Measurements from ENCODE around the gene CLCA4.

- TF ChIP-seq ZNF138 (tag by site-specific recombination; IDR thresholded peaks at IDR 0.05; ENCODE audit: borderline replicate concordance): no peak
- TF ChIP-seq ZNF114 (tag by site-specific recombination; IDR thresholded peaks at IDR 0.05): no peak
- no peak for TF ChIP-seq ZNF19 (tag by site-specific recombination; IDR thresholded peaks at IDR 0.05; ENCODE audit: low read depth)
- TF ChIP-seq, protein P1, sequence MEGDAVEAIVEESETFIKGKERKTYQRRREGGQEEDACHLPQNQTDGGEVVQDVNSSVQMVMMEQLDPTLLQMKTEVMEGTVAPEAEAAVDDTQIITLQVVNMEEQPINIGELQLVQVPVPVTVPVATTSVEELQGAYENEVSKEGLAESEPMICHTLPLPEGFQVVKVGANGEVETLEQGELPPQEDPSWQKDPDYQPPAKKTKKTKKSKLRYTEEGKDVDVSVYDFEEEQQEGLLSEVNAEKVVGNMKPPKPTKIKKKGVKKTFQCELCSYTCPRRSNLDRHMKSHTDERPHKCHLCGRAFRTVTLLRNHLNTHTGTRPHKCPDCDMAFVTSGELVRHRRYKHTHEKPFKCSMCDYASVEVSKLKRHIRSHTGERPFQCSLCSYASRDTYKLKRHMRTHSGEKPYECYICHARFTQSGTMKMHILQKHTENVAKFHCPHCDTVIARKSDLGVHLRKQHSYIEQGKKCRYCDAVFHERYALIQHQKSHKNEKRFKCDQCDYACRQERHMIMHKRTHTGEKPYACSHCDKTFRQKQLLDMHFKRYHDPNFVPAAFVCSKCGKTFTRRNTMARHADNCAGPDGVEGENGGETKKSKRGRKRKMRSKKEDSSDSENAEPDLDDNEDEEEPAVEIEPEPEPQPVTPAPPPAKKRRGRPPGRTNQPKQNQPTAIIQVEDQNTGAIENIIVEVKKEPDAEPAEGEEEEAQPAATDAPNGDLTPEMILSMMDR (tag by site-specific recombination; IDR thresholded peaks at IDR 0.05): no peak
- no peak for TF ChIP-seq ZNF311 (tag by site-specific recombination; IDR thresholded peaks at IDR 0.05; ENCODE audit: borderline replicate concordance)
- TF ChIP-seq, protein P2, sequence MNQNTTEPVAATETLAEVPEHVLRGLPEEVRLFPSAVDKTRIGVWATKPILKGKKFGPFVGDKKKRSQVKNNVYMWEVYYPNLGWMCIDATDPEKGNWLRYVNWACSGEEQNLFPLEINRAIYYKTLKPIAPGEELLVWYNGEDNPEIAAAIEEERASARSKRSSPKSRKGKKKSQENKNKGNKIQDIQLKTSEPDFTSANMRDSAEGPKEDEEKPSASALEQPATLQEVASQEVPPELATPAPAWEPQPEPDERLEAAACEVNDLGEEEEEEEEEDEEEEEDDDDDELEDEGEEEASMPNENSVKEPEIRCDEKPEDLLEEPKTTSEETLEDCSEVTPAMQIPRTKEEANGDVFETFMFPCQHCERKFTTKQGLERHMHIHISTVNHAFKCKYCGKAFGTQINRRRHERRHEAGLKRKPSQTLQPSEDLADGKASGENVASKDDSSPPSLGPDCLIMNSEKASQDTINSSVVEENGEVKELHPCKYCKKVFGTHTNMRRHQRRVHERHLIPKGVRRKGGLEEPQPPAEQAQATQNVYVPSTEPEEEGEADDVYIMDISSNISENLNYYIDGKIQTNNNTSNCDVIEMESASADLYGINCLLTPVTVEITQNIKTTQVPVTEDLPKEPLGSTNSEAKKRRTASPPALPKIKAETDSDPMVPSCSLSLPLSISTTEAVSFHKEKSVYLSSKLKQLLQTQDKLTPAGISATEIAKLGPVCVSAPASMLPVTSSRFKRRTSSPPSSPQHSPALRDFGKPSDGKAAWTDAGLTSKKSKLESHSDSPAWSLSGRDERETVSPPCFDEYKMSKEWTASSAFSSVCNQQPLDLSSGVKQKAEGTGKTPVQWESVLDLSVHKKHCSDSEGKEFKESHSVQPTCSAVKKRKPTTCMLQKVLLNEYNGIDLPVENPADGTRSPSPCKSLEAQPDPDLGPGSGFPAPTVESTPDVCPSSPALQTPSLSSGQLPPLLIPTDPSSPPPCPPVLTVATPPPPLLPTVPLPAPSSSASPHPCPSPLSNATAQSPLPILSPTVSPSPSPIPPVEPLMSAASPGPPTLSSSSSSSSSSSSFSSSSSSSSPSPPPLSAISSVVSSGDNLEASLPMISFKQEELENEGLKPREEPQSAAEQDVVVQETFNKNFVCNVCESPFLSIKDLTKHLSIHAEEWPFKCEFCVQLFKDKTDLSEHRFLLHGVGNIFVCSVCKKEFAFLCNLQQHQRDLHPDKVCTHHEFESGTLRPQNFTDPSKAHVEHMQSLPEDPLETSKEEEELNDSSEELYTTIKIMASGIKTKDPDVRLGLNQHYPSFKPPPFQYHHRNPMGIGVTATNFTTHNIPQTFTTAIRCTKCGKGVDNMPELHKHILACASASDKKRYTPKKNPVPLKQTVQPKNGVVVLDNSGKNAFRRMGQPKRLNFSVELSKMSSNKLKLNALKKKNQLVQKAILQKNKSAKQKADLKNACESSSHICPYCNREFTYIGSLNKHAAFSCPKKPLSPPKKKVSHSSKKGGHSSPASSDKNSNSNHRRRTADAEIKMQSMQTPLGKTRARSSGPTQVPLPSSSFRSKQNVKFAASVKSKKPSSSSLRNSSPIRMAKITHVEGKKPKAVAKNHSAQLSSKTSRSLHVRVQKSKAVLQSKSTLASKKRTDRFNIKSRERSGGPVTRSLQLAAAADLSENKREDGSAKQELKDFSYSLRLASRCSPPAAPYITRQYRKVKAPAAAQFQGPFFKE (tag by site-specific recombination; IDR thresholded peaks at IDR 0.05; ENCODE audit: borderline replicate concordance): no peak
- no peak for TF ChIP-seq ZNF776 (tag by site-specific recombination; IDR thresholded peaks at IDR 0.05; ENCODE audit: borderline replicate concordance)
- TF ChIP-seq, protein P3, sequence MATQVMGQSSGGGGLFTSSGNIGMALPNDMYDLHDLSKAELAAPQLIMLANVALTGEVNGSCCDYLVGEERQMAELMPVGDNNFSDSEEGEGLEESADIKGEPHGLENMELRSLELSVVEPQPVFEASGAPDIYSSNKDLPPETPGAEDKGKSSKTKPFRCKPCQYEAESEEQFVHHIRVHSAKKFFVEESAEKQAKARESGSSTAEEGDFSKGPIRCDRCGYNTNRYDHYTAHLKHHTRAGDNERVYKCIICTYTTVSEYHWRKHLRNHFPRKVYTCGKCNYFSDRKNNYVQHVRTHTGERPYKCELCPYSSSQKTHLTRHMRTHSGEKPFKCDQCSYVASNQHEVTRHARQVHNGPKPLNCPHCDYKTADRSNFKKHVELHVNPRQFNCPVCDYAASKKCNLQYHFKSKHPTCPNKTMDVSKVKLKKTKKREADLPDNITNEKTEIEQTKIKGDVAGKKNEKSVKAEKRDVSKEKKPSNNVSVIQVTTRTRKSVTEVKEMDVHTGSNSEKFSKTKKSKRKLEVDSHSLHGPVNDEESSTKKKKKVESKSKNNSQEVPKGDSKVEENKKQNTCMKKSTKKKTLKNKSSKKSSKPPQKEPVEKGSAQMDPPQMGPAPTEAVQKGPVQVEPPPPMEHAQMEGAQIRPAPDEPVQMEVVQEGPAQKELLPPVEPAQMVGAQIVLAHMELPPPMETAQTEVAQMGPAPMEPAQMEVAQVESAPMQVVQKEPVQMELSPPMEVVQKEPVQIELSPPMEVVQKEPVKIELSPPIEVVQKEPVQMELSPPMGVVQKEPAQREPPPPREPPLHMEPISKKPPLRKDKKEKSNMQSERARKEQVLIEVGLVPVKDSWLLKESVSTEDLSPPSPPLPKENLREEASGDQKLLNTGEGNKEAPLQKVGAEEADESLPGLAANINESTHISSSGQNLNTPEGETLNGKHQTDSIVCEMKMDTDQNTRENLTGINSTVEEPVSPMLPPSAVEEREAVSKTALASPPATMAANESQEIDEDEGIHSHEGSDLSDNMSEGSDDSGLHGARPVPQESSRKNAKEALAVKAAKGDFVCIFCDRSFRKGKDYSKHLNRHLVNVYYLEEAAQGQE (tag by site-specific recombination; IDR thresholded peaks at IDR 0.05): no peak
- no peak for TF ChIP-seq ZNF16 (tag by site-specific recombination; IDR thresholded peaks at IDR 0.05; ENCODE audit: low read depth)
- TF ChIP-seq INSM2 (tag by site-specific recombination; IDR thresholded peaks at IDR 0.05): no peak
- TF ChIP-seq ZNF341 (tag by site-specific recombination; IDR thresholded peaks at IDR 0.05; ENCODE audit: low read depth): no peak
- no peak for TF ChIP-seq ZNF473 (tag by site-specific recombination; IDR thresholded peaks at IDR 0.05)
- no peak for TF ChIP-seq ZNF433 (tag by site-specific recombination; IDR thresholded peaks at IDR 0.05; ENCODE audit: low read depth)
- no peak for TF ChIP-seq MZF1 (tag by site-specific recombination; IDR thresholded peaks at IDR 0.05; ENCODE audit: borderline replicate concordance)
These were observed 17.0 kb downstream of the CLCA4 start for GRCh38 chr1:86563849-86564248.

Data from HEK293 (cell line).